GM19463 (cell line): Measurements from ENCODE around the gene PSMB8.
"Not testable (repeated sequence)": the region's sequence is repeated elsewhere in the genome, so short reads cannot be mapped to it uniquely, and the experiment has no call there.

ENCODE experiments used
- ATAC-seq: cut with Tn5 transposase; IDR thresholded peaks from one replicate; pipeline ENCODE4 v1.9.1; 2021; ENCODE audit warnings: mild to moderate bottlenecking, moderate library complexity; ENCODE audit not compliant: unreplicated experiment

PSMB8 gene

DNA sequence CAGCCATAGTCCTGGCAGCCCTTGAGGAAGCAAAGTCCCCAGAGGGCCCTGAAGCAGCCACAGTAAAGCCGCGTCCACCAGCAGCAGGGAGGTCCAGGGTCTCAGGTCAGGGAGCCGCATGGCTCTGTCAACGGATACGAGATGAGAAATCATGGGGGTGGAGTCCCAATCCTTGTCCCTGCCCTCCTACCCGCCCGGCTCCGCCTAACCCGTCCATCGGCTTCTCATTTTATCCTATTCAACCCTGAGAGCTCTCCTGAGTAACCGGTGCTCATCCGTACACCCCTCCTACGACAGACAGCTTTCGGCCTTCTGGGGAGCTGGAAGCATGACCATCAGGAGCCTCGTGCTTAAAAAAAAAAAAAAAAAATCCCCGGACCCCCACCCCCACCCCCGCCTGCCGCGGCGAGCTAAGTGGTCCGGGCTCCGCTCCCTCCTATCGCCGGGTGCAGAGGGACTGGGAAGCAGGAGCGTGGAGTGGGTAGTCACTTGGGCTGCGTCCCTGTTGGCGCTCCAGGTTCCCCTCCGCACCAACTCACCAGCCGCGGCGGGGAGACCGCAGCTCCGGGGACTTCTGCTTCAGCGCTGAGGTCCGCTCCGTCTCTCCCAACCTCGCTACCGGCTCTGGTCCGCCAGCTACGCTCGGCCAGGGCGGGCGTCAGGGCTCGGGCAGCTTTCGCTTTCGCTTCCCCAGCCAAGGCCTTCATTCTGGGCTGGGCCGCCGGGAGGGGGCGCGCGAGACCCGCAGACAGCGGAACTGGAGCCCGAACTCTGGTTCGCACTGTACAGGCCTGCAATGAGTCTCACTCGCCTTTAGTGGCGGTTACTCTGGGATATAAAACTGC lies 5.5 kb downstream of the PSMB8 start, which contains the start of gene TAP2:
Gene TAP2, minus strand, starts transcription at position 626 of the 845 bp plus-strand sequence. Its CDS starts 506 bp downstream, at position 120.
- peak; percentile 76 for ATAC-seq

- ATAC-seq, result no peak
Observed at GRCh38 chr6:32837651-32838113, 6.2 kb downstream of the PSMB8 start.

- ATAC-seq, result no peak
Observed at GRCh38 chr6:32836873-32837272, 7.0 kb downstream of the PSMB8 start.

DNA sequence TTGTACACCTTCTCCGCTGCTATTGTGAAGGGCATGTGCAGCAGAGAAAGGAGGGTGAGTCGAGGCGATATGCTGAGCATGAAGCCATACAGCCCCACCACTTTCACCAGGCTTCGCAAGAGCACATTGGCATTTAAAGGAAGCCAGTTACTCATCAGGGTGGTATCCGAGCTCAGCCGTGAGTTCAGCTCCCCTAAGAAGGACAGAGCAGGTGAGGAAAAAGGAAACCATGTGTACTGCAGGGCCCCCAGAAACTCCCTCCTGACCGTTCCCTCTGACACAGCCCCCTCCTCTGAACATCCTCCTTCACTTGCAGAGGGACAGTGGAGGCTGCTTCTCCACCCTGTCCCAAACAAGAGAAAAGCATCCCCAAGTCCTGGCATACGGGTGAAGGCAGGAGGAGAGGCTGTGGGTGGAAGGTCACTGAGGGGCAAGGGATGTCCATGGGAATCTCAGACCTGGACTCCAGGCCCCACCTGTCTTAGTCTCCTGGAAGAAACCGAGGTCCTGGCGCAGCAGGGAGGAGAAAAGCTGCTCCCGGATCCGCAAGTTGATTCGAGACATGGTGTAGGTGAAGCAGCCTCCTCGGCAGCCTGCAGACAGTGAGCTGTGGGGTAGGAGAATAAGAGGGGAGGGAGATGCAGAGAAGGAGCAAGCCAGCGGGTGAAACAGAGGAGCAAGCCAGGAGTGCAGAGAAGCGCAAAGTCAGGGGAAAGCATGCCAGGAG lies 8.5 kb downstream of the PSMB8 start:
- ATAC-seq, result no peak

- no peak for ATAC-seq
Observed at GRCh38 chr6:32833664-32834063, 10.2 kb downstream of the PSMB8 start.

DNA sequence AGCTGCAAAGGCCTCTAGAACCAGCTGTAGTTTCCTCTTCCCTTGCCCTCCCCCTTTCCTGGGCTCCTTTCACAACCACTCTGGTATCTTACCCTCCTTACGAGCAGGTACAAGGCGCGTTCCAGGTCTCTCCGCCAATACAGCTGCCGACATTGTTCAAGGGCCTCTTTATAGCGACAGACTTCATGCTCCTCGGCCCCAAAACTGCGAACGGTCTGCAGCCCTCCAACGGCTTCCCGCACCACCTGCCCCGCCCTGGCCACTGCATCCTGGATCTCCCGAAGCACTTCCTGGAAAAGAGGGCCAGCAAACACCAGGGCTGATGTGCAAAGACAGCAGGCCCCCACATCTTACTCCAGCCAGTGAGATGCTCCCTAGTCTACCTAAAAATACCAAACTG lies 11.3 kb downstream of the PSMB8 start:
- no peak for ATAC-seq

DNA sequence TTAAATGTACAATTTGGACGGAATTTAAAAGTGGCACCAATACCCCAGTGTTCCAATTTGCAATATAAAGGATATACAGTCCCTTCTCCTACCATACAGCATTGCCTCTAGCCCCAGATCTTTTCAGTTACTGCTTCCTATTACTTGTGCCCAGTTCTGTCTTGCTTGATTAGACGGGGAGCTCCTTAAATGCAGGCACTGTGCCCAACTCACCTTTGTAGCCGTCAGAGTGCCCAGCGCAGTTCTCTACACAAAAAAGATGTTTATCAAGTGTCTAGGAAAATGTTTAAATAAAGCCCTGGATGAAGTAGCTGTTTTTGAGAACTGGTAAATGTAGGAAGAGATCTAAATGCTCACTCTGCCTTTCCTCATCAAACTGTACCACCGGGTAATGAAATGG lies 12.9 kb downstream of the PSMB8 start:
- no peak for ATAC-seq

GRCh38 chr6:32830017-32830416 lies 13.8 kb downstream of the PSMB8 start:
- no peak for ATAC-seq

DNA sequence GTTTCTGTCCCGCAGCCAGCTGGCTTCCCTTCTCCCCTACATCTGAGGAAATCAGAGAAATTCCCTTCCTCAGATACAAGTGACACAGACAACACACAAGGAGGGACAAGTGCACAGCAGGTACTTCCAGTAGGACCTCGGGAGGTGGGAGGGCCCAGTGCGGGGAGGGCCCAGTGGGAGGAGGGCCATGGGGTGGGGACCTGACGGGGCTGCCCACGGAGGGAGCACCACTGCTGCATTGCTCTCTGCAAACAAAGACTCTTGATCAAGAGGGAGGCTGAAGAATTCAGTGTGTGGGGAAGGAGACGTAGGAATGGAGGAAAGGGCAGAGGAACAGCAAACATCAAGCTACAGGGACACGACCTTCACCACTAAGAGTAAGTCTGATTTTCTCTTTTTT lies 14.4 kb downstream of the PSMB8 start:
- ATAC-seq, result no peak

DNA sequence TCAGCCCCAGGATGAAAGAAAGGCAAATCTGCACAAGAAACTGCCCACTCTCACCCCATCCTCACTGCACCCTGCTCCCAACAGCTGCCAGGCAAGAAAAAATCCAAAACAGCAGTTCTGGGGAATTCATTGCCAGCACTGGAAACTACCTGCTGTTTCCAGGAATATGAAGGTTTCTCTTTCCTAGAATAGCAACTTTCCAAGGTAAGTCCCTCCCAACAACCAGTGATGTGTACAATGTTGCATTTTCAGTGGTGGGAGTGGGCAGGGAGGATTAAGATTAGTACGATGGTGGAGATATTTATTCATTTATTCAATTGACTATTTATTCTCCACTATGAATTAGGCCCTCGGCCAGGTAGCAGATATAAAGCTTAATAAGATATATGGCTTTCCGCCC lies 16.8 kb downstream of the PSMB8 start:
- ATAC-seq, result no peak

GRCh38 chr6:32825966-32826365 lies 17.9 kb downstream of the PSMB8 start:
- no peak for ATAC-seq

DNA sequence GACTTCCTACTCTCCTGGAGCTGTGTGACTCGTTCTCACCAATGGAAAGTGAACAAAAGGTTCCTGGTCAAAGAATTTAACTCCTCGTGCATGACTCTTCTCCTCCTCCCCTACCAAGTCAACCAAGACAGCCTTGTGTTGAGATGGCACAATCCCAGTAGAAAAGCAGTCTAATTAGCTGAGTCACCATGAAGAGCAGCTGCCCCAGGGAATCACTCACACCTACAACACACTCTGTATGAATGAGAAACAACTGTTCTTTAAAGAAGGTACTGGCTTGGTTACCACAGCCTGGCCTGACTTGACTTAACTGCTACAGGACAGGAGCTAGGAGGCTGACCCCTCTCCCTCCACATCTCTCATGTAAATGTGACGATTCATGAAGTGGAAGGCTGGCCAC lies 24.1 kb downstream of the PSMB8 start:
- ATAC-seq, result no peak

DNA sequence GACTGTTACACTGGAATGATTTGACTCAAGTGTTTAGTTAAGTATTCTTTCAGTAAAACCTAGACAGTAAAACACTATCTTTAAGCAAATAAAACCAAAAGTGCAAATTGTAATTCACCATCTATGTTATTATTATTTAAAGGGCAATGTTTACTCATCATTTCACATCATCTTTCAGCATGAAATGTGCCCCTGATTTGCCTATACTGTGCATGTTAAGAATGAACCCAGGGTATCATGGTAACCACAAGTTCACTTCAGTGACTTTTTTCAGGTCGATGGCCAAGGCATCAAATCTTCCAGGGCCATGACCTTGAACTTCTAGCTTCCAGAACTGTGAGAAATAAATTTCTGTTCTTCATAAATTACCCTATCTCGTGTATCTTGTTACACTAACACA lies 25.0 kb downstream of the PSMB8 start:
- no peak for ATAC-seq

DNA sequence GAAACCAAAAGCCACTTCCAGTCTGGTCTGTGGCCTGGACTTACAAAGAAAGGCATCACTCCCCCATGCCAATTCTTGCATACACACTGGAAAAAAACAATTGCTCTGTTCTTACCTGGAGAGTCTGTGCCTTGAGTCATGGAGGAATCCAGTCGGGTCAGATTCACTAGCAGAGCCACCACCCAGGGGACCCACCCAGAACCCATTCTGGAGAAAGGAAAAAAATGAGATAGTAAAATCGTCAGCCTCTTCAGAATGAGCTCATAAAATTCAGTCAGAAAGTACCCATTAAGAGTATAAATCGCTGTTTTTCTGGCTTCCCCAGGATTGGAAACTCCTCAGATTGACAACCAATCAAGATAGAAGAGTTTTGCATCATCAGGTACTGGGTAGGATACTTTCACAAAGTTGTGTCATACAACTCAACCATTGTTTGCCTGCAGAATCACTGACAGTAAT lies 27.1 kb downstream of the PSMB8 start, which contains the start of gene HLA-DOB:
Gene HLA-DOB, minus strand, starts transcription at position 257 of the 459 bp plus-strand sequence. Its CDS starts 51 bp downstream, at position 206.
- ATAC-seq, result no peak

GRCh38 chr6:32815996-32816395 lies 27.9 kb downstream of the PSMB8 start:
- ATAC-seq, result no peak

DNA sequence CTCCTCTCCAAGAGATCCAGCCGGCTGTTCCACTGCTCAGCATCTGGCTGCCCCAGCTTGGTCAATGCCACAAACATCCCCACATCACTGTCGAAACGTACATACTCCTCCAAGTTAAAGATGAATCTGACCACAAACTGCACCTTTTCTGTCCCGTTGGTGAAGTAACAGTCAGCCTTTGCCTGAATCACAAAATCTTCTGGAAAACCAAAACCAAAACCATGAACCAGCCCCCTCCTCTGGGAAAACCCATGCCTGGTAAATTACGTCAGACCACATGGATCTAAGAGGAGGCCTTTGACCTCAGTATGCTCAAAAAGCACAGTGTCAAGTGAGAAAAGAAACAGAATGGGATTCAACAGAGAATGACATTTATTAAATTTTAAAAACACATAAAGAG lies 28.7 kb downstream of the PSMB8 start:
- no peak for ATAC-seq

GRCh38 chr6:32814145-32814544 lies 29.7 kb downstream of the PSMB8 start:
- no peak for ATAC-seq

DNA sequence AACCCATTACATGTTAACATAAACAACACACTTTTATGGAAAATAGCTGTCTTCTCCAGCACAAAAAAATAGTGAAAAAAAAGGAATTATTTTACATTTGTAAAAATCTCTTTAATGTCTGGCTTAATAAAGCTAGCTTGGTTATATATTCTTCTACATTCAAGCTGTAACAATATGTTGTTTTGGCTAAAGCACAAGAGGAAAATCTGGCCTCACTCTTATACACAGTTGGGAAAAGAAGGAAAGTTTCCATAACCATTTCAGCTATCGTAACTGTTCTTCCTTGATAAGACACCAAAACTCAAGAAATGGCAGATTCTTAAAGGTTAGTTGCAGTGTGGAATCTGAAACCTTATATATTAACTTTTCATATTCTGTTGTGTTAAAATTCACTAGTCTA lies 34.7 kb downstream of the PSMB8 start:
- no peak for ATAC-seq

GRCh38 chr6:32807020-32807580 lies 36.7 kb downstream of the PSMB8 start:
- no peak for ATAC-seq

GRCh38 chr6:32805404-32805803 lies 38.4 kb downstream of the PSMB8 start:
- not testable (repeated sequence) for ATAC-seq

GRCh38 chr6:32803416-32803815 lies 40.4 kb downstream of the PSMB8 start:
- no peak for ATAC-seq
